Brain microvascular endothelial cell (primary cell): ENCODE measurements around the gene ANGEL1.

Source experiments
- DNase-seq: peaks from one replicate; pipeline ENCODE4 v3.0.0-alpha.2; 2020
- H3K27ac ChIP-seq: fragments of 250-450 bp; sonication (Bioruptor Pico); 2 replicates; pipeline ENCODE4 v1.5.1; 2020; ENCODE audit warnings: mild to moderate bottlenecking, moderate library complexity
- H3K27me3 ChIP-seq: fragments of 250-450 bp; sonication (Bioruptor Pico); replicated peaks from 2 replicates; pipeline ENCODE4 v1.5.1; 2020; ENCODE audit warnings: mild to moderate bottlenecking
- H3K36me3 ChIP-seq: fragments of 250-450 bp; sonication (Bioruptor Pico); replicated peaks from 2 replicates; pipeline ENCODE4 v1.5.1; 2020; ENCODE audit warnings: mild to moderate bottlenecking
- H3K4me3 ChIP-seq: 2 replicates; pipeline ENCODE4 v1.5.1; 2011; ENCODE audit warnings: low read depth, mild to moderate bottlenecking, control low read depth, low read length, moderate library complexity
- CTCF ChIP-seq: IDR thresholded peaks from 2 replicates; pipeline ENCODE4 v1.5.1; 2011; ENCODE audit warnings: low read depth, mild to moderate bottlenecking, moderate library complexity, low read length, control low read depth, inconsistent platforms; ENCODE audit errors: missing control alignments
- in situ Hi-C: cut with HindIII; loops from 2 replicates; pipeline ENCODE4 v1.10.0; 2017; ENCODE audit warnings: low sequenced_read_pairs, low pct_ligation_motif_present

Gene ANGEL1

GRCh38 chr14:76772300-76773187, 40.1 kb downstream of the ANGEL1 start:
- no peaks in the 10 kb centered on the region for H3K36me3 ChIP-seq
- DNase-seq, result peak; percentile 64
- peak overlapping the region; percentile 70 for H3K27ac ChIP-seq
- no peaks in the 10 kb centered on the region for H3K27me3 ChIP-seq
- no peak overlapping the region for H3K4me3 ChIP-seq
- no peak for TF ChIP-seq CTCF
- in situ Hi-C loops, result no loop called here

- no peak overlapping the region for H3K4me3 ChIP-seq
- H3K36me3 ChIP-seq, result no peaks in the 10 kb centered on the region
- H3K27ac ChIP-seq, result no peak overlapping the region
- no peak for TF ChIP-seq CTCF
- H3K27me3 ChIP-seq, result no peaks in the 10 kb centered on the region
- in situ Hi-C loops, result no loop called here
- no peak for DNase-seq
Measured at GRCh38 chr14:76771437-76771980, 41.2 kb downstream of the ANGEL1 start.

- Histone ChIP-seq H3K36me3 (no peaks in the 10 kb centered on the region), H3K27me3 (no peaks in the 10 kb centered on the region), H3K27ac (no peak overlapping the region), H3K4me3 (no peak overlapping the region)
- no peak for TF ChIP-seq CTCF
- DNase-seq, result no peak
- in situ Hi-C loops, result no loop called here
Measured at GRCh38 chr14:76770521-76771436, 41.9 kb downstream of the ANGEL1 start.

- TF ChIP-seq CTCF, result no peak
- in situ Hi-C loops, result no loop called here
- H3K36me3 ChIP-seq, result no peaks in the 10 kb centered on the region
Measured at GRCh38 chr14:76769636-76770292, 42.9 kb downstream of the ANGEL1 start.

GRCh38 chr14:76768671-76769500, 43.8 kb downstream of the ANGEL1 start:
- in situ Hi-C loops, result no loop called here
- H3K36me3 ChIP-seq, result no peaks in the 10 kb centered on the region
- no peak for TF ChIP-seq CTCF
- no peak for DNase-seq
- H3K27ac ChIP-seq, result no peak overlapping the region
- no peak overlapping the region for H3K4me3 ChIP-seq
- H3K27me3 ChIP-seq, result no peaks in the 10 kb centered on the region

More at GRCh38 chr14:76769636-76770292, 42.9 kb downstream of the ANGEL1 start:
- Histone ChIP-seq H3K4me3 (no peak overlapping the region), H3K27me3 (no peaks in the 10 kb centered on the region), H3K27ac (no peak overlapping the region)
- DNase-seq, result no peak
